22Rv1 (cell line): ENCODE data around the gene ARID3B.

Experiments
- ZFX ChIP-seq: fragments of 450-650 bp; IDR thresholded peaks from 2 replicates; pipeline ENCODE4 v1.6.1; 2017; ENCODE audit warnings: antibody characterized with exemption, borderline replicate concordance
- TF ChIP-seq, protein P1 (sequence below): fragments of 450-650 bp; IDR thresholded peaks from 2 replicates; pipeline ENCODE4 v1.5.1; 2017; ENCODE audit warnings: mild to moderate bottlenecking

DNA sequence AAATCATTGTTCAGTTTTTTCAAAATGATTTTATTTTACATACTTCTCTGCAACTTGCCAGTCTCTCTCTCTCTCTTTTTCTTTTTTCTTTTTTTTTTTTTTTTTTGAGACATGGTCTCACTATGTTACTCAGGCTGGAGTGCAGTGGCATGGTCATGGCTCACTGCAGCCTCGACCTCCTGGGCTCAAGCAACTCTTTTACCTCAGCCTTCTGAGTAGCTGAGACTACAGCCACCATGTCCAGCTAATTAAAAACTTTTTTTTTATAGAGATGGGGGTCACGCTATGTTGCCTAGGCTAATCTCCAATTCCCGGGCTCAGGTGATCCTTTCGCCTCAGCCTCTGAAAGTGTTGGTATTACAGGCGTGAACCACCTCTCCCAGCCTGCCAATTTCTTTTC is 12.1 kb upstream of the ARID3B start:
- no peak for TF ChIP-seq ZFX
- TF ChIP-seq, protein P1, sequence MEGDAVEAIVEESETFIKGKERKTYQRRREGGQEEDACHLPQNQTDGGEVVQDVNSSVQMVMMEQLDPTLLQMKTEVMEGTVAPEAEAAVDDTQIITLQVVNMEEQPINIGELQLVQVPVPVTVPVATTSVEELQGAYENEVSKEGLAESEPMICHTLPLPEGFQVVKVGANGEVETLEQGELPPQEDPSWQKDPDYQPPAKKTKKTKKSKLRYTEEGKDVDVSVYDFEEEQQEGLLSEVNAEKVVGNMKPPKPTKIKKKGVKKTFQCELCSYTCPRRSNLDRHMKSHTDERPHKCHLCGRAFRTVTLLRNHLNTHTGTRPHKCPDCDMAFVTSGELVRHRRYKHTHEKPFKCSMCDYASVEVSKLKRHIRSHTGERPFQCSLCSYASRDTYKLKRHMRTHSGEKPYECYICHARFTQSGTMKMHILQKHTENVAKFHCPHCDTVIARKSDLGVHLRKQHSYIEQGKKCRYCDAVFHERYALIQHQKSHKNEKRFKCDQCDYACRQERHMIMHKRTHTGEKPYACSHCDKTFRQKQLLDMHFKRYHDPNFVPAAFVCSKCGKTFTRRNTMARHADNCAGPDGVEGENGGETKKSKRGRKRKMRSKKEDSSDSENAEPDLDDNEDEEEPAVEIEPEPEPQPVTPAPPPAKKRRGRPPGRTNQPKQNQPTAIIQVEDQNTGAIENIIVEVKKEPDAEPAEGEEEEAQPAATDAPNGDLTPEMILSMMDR: no peak
